GM18517 (cell line): Measurements from ENCODE around the gene CABYR.

Source experiments
- ATAC-seq: cut with Tn5 transposase; IDR thresholded peaks from one replicate; pipeline ENCODE4 v1.9.1; 2021; ENCODE audit warnings: mild to moderate bottlenecking, moderate library complexity; ENCODE audit not compliant: unreplicated experiment

The CABYR gene

DNA sequence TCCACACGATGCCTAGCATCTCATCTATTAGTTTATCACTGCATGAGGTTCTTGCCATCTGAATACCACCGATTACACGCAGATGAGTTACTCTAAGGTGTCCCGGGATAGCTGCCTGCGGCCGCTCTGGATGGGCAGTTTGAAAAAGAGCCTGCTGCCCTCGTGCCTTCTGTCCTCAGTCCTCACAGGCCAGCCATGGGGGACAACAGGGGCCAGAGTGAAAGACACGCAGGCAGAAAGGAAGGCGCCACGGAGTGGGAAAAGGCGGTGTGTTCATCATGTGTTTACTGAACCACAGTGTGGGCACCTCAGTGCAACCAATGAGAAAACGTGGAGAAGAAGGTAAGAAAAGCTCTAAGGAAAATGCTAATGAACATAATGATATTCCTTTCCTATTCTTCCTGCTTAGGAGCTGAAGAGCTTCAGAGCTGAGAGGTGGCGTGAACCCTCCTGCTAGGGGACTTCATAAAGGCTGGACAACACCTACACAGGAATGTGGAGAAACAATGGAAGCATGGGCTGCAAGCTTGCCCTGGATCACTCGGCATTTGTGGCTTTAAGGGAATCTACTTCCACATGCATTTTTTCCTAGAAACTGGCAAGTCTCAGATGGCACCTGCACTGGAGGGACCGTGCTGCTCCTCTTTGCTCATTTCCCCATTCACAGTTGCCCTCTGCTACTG lies 50.9 kb downstream of the CABYR start:
- ATAC-seq: no peak

DNA sequence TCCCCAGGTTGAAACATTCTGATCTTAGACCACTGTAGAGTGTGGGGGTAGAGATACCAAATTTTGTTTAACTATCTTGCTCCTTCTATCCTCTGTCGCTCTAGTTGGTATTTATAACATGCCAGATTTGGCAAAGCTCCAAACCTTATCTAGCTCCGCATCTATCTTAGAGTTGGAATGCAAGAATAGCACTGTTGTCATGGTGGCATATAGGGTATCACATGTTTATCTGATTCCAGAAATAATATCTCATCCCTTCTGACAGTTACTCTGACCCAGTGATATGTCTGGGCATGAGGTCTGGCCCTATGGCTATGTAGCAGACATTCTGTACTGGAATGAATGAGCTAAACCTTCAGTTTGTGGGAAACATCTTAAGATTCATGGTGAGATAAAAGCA lies 51.7 kb downstream of the CABYR start:
- ATAC-seq: no peak

DNA sequence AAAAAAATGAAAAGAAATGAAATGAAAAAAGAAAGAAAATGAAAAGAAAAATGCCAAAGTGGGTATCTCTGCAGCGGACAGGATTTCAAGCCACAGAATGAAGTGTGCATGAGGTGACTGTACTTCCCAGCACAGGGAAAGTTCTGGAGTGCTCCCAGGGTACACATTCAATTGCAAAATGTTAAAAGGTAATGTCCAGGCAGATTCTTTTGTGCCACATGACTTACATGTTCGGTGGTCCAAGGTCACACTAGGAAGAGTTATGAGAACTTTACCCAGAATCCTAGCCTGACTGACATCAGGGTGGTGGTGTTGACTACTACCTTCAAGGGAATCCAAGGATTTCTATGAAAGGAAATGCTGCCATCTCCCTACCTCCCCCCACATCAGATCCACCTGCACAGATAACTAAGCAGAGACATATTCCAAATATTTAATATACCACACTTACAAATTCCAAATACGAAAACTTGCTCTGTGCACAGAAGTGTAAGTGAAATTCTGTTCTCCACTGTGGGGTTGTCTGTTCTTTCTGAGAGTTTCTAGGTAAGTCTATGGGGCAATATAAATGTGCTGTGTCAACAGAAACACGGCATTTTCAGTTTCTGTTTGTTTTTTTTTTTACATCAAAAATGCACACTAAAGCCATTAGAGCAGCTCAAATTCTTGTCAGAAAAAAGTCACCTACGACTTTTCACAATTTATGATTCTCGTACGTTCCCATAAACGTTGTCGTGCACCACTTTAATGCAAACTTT lies 56.6 kb downstream of the CABYR start:
- ATAC-seq: no peak

DNA sequence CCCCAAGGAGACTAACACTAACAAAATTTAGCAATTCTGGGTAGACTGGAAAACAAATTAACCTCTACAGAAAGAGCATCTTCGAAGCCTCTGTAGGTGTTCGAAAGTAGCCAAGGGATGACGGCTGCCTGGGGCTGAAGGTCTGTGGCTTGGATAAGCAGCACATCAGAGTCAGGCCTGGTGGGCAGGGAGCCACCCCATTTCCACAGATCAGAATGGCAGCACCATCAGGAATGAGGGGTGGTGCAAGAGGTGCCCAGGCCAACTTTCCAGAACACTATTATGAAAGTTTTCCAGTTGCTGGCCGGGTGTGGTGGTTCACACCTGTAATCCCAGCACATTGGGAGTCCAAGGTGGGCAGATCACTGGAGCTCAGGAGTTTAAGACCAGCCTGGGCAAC lies 57.9 kb downstream of the CABYR start:
- no peak for ATAC-seq

DNA sequence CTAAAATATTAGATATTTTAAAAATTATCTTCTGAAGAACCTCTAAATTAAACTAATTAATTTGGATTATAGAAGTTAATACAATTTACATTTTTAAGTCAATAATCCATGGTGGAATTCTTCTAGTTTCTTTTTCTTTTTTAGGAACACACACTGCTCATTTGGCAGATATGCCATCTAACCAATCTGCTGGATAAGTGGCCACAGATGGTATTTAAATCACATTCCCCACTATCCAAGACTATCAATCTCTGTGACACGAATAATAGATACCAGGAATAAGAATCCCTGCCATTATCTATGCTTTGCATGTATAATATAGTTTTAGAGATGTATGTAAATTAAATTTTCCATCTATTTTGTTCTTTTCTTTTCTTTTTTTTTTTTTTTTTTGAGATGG lies 58.5 kb downstream of the CABYR start:
- ATAC-seq: no peak

DNA sequence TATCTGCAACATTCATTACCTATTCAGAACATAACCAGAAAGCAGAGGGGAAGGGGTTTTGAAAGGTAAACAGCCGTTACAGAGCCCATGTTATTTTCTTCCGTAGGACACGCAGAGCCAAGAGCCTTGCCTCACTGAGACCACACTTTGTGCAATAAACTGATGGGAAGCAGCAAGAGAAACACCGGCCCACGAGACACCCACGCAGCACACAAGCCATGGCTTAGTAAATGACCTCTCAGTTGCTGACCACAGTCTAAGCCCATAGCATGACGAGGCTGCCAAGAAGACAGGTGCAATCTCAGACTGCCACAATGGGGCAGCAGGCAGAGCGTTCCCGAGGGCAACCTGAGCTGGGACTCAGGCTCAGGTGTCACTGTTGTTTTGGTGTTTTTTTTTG lies 59.6 kb downstream of the CABYR start:
- no peak for ATAC-seq

DNA sequence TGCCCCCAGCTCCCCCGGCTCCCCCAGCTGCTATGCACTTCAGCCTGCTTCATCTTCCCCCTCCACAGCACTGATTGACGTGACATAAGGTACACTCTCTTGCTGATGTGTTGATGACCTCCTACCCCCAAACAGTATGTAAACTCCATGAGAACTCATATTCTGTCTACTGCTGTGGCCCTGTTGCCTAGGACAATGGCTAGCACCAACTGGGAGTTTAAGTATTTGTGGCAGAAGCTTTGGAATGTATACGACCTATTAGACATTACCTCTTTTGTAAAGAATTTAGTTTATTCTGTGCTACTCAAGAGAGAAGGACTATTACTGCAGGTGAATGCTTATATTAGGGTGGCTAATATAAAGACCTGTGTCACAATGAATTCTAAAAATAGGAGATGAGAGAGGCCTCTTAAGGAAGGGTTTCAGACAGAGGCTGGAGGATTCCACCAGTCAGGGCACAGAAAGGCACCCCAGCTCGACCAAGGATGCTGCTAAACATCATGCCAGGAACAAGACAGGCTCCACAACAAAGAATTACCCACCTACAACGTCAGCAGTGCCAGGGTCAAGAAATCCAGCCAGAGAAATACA lies 60.6 kb downstream of the CABYR start:
- ATAC-seq: no peak

DNA sequence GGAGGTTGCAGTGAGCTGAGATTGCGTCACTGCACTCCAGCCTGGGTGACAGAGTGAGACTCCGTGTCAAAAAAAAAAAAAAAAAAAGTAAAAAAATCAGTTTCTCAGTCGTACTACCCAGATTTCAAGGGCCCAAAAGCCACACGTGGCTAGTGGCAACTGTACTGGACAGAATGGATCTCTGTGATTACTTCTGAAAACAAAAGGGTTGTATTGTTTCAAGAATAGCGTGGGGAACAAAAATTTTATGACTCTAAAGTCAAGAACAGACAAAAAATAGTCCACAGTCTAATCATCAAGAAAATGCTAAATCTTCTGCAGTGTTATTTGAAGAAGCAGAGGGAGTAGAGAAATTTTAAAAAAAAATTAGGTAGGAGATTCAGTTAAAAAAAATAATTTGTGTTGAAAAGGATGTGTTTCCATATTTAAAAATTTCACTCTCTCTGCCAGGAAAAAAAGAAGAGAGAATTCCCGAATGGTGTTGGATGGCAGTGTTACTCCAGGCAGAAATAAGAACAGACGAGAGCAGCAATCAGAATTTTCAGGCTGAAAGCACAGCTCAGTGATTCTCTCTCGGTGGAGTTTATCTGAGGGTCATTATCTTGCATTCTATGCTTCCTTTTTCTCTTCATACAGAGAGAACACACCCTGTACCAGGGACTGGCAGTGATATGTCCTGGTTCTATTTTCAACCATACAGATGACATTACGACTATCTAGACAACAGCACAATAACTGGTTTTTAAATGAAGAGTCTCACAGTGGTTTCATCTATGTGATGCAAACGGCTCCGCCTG lies 61.8 kb downstream of the CABYR start:
- no peak for ATAC-seq

DNA sequence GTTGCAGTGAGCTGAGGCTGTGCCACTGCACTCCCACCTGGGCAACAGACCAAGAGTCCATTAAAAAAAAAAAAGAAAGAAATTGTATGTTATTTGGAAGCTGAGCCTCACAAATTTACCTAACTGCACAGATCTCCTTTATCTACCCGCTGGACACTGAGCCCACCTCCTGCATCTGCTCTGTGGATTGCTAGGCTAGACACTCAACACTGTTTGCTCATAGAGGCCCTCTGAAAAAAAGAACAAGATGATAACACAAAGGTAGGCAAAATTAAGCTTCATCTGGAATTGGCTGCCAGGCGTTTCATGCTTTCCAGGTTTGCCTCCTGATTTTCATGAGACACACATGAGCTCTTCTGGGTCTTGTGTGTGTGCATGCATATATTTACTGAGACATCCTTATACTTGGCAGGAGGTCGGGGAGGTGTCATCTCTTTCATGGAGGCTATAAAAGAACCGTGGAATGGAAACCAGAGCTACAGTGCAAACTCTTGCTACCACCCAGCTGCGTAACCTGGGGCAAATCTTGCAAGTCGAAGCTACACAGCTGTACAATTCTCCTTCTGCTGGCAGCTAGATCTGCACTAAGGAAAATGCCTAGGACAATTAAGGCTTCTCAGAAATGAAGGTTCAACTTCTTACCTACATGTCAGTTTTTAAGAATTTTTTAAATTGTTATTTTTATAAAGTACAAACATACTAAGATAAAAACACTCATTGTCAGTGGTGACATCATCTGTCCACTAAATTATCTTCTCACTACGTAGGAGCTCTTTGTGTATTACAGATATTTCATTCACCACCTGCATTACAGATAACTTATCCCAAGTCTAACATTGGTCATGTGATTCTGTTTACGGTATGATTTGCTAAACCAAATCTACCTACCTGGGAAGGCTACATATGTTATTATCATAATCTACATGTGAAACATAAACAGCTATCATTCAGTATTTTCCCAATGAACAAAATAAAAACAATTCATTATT lies 63.1 kb downstream of the CABYR start:
- ATAC-seq: no peak

DNA sequence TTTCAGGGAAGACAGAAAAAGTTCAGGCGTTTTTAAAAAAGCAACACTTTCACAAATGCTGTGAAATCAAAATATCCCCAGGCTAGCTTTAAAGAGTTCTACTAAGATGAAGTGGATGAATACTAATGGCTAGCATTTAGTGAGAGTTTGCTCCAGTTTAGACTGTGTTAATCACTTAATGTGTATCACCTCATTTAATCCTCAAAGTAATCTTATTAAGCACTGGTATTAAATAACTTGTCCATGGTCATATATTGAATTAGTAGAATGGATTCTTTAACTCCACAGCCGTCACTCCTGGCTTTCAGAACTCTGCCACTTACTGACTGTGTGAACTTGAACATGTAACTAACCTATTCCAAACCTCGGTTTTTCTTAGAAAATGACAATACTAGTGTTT lies 66.0 kb downstream of the CABYR start:
- ATAC-seq: no peak

DNA sequence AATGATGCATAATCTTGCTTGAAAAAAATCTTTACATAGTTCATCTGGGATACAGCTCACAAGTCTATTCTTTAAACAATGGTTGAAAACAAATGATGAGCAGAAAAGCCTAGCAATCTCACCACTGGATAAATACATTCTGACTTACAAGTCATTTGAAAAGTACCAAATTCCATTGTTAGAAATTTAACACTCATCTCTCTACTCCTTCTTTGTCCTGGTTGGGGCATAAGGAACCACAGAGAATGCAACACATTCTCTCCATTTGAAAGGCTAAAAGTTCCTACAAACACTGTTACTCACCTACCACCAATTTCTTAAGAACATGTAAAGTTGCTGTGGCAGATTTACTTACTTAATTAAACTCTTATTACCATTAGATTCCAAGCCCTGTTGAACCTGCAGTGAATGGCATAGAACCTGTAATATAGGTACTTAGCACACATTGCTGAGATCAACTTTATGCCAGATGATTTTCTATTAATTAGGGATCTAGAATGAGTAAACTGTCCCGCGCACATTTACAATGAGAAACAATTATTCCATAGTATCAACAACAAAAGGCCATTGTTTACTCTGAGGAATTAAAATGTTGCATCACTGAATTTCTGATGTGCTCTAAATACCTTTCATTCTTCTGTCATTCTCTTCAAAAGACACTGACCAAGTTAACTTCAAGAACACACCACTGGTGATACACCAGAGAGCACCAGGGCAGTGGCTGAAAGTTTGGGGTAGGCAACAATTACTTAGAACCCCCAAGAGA lies 69.6 kb downstream of the CABYR start:
- ATAC-seq: no peak

DNA sequence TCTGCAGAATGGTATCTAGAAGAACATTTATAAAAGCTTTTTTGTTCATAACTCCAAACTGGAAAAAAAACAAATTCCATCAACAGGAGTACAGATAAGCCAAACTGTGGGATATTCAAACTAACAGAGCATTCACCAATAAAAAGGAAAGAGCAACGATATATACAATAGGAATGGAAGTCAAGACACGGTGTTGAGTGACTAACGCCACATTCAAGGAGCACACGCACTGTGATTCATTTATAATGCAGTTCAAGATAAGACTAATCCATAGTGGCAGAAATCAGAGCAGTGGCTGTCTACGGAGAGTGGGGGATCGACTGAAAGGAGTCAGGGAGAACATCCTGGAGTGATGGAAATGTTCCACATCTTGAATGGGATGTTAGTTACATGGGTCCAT lies 70.7 kb downstream of the CABYR start:
- no peak for ATAC-seq
